ENCODE measurements around the gene NUP205. TPM values are rescaled to one million over a fixed set of nuclear protein-coding genes. Genes with fewer than 3 reads are reported as not detected.

NUP205 gene
- total RNA-seq, 5 donors from 2014 or later (not counting 1 experiment from before 2014, with no cell fraction given), result 52.4 to 63.0 (median 57.8) TPM

DNA sequence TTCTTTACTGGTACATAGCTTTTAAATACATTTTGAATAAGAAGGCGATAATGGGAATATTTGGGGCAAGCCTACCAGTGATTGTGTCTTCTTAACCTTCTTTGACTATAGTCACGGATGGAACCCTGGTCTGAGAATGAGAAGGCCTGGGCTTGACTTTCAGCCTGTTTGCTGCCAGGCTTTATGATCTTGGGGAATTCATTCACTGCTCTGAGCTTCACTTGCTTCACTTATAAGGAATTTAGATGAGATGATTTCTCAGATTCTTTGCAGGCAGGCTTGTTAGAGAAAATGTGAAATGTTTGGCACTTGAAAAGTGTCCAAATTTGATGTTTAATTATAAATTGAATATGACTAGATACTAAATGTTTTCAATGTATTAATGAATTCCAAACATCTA is 42.5 kb downstream of the NUP205 start:
- Histone ChIP-seq H3K36me3 (ENCODE audit: control insufficient read depth in 2 of 2, extremely low read depth in 1 of 2, insufficient read depth in 1 of 2, low read length in 1 of 2) (peaks cover 3 to 61% of the 10 kb centered on the region in 2 donors), H3K4me1 (ENCODE audit: control insufficient read depth in 1 of 2, extremely low read depth in 1 of 2, insufficient read depth in 2 of 2, low read length in 2 of 2) (no peaks in the 10 kb centered on the region), H3K27me3 (replicated peaks in 1 of 2; ENCODE audit: control insufficient read depth in 2 of 2, extremely low read depth in 1 of 2, insufficient read depth in 2 of 2, low read length in 1 of 2) (no peaks in the 10 kb centered on the region), H3K9me3 (no peaks in the 10 kb centered on the region), H3K4me3 (ENCODE audit: control insufficient read depth in 1 of 2, extremely low read depth in 1 of 2, low read length in 1 of 2) (no peak overlapping the region), H3K27ac (ENCODE audit: low read length) (no peak overlapping the region)
- DNase-seq (no peak), ATAC-seq (replicated peaks in 1 of 4) (no peak)
- Mint-ChIP-seq H3K4me3 (no peak overlapping the region), H3K4me1 (no peaks in the 10 kb centered on the region), H3K27me3 (no peaks in the 10 kb centered on the region), H3K27ac (no peak overlapping the region), H3K9me3 (no peaks in the 10 kb centered on the region), H3K36me3 (peaks cover 57% of the 10 kb centered on the region)
- CTCF ChIA-PET, result interaction anchor here in 1 of 2 donors (0.9 kb wide), 1 partner anchor 10 kb away, joined by 3 read pairs; no protein-coding TSS in a partner anchor
- no CpG with 5 or more reads among the region's 2 CpGs for WGBS (ENCODE audit: insufficient coverage)
- POLR2A ChIA-PET, result no interaction called here

DNA sequence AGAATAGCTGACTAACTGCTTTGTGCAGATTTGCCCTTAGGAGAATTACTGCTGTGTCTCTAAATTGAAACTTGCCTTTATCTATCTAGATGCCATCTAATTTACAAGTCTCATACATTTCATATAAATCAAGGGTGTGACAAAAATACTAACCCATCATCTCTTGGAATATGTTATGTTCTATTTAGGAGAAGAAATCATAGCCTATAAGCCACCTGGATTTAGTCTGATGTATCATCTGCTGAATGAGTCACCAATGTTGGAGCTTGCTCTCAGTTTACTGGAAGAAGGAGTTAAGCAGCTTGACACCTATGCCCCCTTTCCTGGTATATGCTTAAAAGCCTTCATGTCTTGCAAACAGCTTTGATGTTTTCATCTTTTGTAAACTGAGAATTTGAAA is 43.5 kb downstream of the NUP205 start:
- no peaks in the 10 kb centered on the region for H3K27me3 Mint-ChIP-seq
- CTCF ChIA-PET, result no interaction called here
- H3K36me3 Mint-ChIP-seq, result peaks cover 49% of the 10 kb centered on the region
- POLR2A ChIA-PET, result no interaction called here
- no peak for DNase-seq
- ATAC-seq (replicated peaks in 1 of 4), result no peak
- H3K4me1 ChIP-seq (ENCODE audit: control insufficient read depth in 1 of 2, extremely low read depth in 1 of 2, insufficient read depth in 2 of 2, low read length in 2 of 2), result no peaks in the 10 kb centered on the region
- H3K4me3 Mint-ChIP-seq, result no peak overlapping the region
- H3K27ac ChIP-seq (ENCODE audit: low read length), result no peak overlapping the region
- H3K9me3 ChIP-seq, result no peaks in the 10 kb centered on the region
- H3K36me3 ChIP-seq (ENCODE audit: control insufficient read depth in 2 of 2, extremely low read depth in 1 of 2, insufficient read depth in 1 of 2, low read length in 1 of 2), result peaks cover 0 to 62% of the 10 kb centered on the region in 2 donors
- H3K9me3 Mint-ChIP-seq, result no peaks in the 10 kb centered on the region
- H3K4me1 Mint-ChIP-seq, result no peaks in the 10 kb centered on the region
- H3K27ac Mint-ChIP-seq, result no peak overlapping the region
- H3K27me3 ChIP-seq (replicated peaks in 1 of 2; ENCODE audit: control insufficient read depth in 2 of 2, extremely low read depth in 1 of 2, insufficient read depth in 2 of 2, low read length in 1 of 2), result no peaks in the 10 kb centered on the region
- H3K4me3 ChIP-seq (ENCODE audit: control insufficient read depth in 1 of 2, extremely low read depth in 1 of 2, low read length in 1 of 2), result no peak overlapping the region

DNA sequence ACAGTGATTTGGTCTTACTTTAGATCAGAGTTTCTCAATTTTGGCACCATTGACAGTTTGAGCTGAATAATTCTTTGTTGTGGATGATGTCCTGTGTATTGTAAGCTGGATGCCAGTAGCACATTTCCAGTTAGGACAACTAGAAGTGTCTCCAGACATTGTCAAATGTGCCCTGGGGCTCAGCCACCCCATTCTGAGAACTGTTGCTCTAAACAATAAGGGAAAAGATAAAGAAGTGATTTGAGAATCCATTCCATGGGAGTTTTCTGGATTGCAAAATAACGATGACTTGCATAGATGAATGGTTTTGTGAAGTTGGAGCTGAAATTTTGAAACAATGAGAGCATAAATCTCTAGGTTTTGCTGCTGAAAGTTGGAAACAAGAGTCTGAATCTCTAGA is 44.6 kb downstream of the NUP205 start:
- H3K4me1 Mint-ChIP-seq, result no peaks in the 10 kb centered on the region
- H3K27ac Mint-ChIP-seq, result peak overlapping the region in 1 of 2 donors; percentile 66
- no peak for ATAC-seq (replicated peaks in 1 of 4)
- no peaks in the 10 kb centered on the region for H3K27me3 Mint-ChIP-seq
- Histone ChIP-seq H3K4me3 (ENCODE audit: control insufficient read depth in 1 of 2, extremely low read depth in 1 of 2, low read length in 1 of 2) (no peak overlapping the region), H3K27me3 (replicated peaks in 1 of 2; ENCODE audit: control insufficient read depth in 2 of 2, extremely low read depth in 1 of 2, insufficient read depth in 2 of 2, low read length in 1 of 2) (no peaks in the 10 kb centered on the region), H3K4me1 (ENCODE audit: control insufficient read depth in 1 of 2, extremely low read depth in 1 of 2, insufficient read depth in 2 of 2, low read length in 2 of 2) (no peaks in the 10 kb centered on the region), H3K36me3 (ENCODE audit: control insufficient read depth in 2 of 2, extremely low read depth in 1 of 2, insufficient read depth in 1 of 2, low read length in 1 of 2) (peaks cover 0 to 66% of the 10 kb centered on the region in 2 donors), H3K27ac (ENCODE audit: low read length) (no peak overlapping the region), H3K9me3 (no peaks in the 10 kb centered on the region)
- ChIA-PET POLR2A (interaction anchor here in 1 of 2 donors (0.6 to 0.7 kb wide), 2 partner anchors 29 to 186 kb away, joined by 3 to 7 read pairs; no protein-coding TSS in a partner anchor), CTCF (interaction anchor here in 1 of 2 donors (0.6 to 1.3 kb wide), 2 partner anchors 19 to 72 kb away, joined by 4 read pairs; no protein-coding TSS in a partner anchor)
- H3K9me3 Mint-ChIP-seq, result no peaks in the 10 kb centered on the region
- H3K4me3 Mint-ChIP-seq, result no peak overlapping the region
- no peak for DNase-seq
- peaks cover 51% of the 10 kb centered on the region for H3K36me3 Mint-ChIP-seq
- no CpG with 5 or more reads among the region's 1 CpG for WGBS (ENCODE audit: insufficient coverage)

DNA sequence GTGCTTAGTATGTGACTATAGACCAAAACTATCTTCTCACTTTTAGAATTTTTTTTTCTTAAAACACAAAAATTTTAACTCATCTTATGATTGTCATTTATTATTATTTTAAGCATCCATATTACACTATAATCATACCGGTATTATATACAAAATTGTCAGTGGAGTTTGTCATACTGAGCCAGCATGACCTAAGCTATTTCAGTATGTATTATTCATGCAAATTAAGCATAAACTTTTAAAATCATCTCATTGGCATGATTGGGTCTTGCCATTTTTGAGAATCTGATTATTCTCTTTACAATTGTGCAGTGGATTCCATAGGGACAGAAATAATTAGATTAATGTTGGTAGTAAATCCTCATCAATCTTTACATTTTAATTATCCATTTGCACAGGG is 58.4 kb downstream of the NUP205 start:
- POLR2A ChIA-PET, result interaction anchor here (0.6 kb wide), 2 partner anchors 101 to 378 kb away, joined by 3 read pairs; no protein-coding TSS in a partner anchor
- no peak overlapping the region for H3K27ac Mint-ChIP-seq
- WGBS (ENCODE audit: insufficient coverage), result no CpG with 5 or more reads among the region's 1 CpG

DNA sequence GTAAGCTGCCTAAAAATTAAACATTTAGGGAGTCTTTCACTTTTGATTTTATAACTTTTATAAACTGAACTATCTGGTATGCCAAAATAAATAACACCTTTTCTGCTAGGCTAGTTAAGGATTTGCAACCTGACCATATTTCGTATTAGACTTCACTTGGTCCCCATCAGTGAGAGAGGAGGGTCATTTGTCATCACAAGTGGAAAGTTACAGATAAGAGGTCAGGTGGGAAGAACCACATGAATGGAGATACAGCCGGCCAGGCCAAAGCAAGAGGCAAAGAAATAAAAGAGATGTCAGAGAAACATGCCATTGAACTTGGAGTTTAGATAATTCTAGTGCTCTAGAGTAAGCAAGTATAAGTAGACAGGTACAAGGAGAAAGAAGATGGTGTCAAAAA is 60.1 kb downstream of the NUP205 start:
- Histone ChIP-seq H3K4me1 (ENCODE audit: control insufficient read depth in 1 of 2, extremely low read depth in 1 of 2, insufficient read depth in 2 of 2, low read length in 2 of 2) (no peaks in the 10 kb centered on the region), H3K9me3 (no peaks in the 10 kb centered on the region), H3K36me3 (ENCODE audit: control insufficient read depth in 2 of 2, extremely low read depth in 1 of 2, insufficient read depth in 1 of 2, low read length in 1 of 2) (peaks cover 3 to 65% of the 10 kb centered on the region in 2 donors), H3K27ac (ENCODE audit: low read length) (no peak overlapping the region), H3K4me3 (ENCODE audit: control insufficient read depth in 1 of 2, extremely low read depth in 1 of 2, low read length in 1 of 2) (no peak overlapping the region), H3K27me3 (replicated peaks in 1 of 2; ENCODE audit: control insufficient read depth in 2 of 2, extremely low read depth in 1 of 2, insufficient read depth in 2 of 2, low read length in 1 of 2) (no peaks in the 10 kb centered on the region)
- Mint-ChIP-seq H3K27me3 (no peaks in the 10 kb centered on the region), H3K4me3 (no peak overlapping the region), H3K9me3 (no peaks in the 10 kb centered on the region), H3K27ac (no peak overlapping the region), H3K36me3 (peaks cover 27% of the 10 kb centered on the region), H3K4me1 (no peaks in the 10 kb centered on the region)
- ChIA-PET CTCF (interaction anchor here in 1 of 2 donors (0.5 kb wide), 1 partner anchor 9 kb away, joined by 7 read pairs; no protein-coding TSS in a partner anchor), POLR2A (no interaction called here)
- 75% methylated on average over 2 of the region's 2 CpGs for WGBS (ENCODE audit: insufficient coverage)
- ATAC-seq (replicated peaks in 1 of 4), result no peak
- no peak for DNase-seq

More for the DNA sequence above, 58.4 kb downstream of the NUP205 start:
- Mint-ChIP-seq H3K36me3 (peaks cover 35% of the 10 kb centered on the region), H3K4me3 (no peak overlapping the region), H3K9me3 (no peaks in the 10 kb centered on the region), H3K4me1 (no peaks in the 10 kb centered on the region), H3K27me3 (no peaks in the 10 kb centered on the region)
- H3K27ac ChIP-seq (ENCODE audit: low read length), result no peak overlapping the region
- no peaks in the 10 kb centered on the region for H3K27me3 ChIP-seq (replicated peaks in 1 of 2; ENCODE audit: control insufficient read depth in 2 of 2, extremely low read depth in 1 of 2, insufficient read depth in 2 of 2, low read length in 1 of 2)
- H3K4me1 ChIP-seq (ENCODE audit: control insufficient read depth in 1 of 2, extremely low read depth in 1 of 2, insufficient read depth in 2 of 2, low read length in 2 of 2), result no peaks in the 10 kb centered on the region
- peaks cover 3 to 67% of the 10 kb centered on the region in 2 donors for H3K36me3 ChIP-seq (ENCODE audit: control insufficient read depth in 2 of 2, extremely low read depth in 1 of 2, insufficient read depth in 1 of 2, low read length in 1 of 2)
- H3K4me3 ChIP-seq (ENCODE audit: control insufficient read depth in 1 of 2, extremely low read depth in 1 of 2, low read length in 1 of 2), result no peak overlapping the region
- DNase-seq (no peak), ATAC-seq (replicated peaks in 1 of 4) (no peak)
- CTCF ChIA-PET, result interaction anchor here in 1 of 2 donors (1.2 kb wide), 1 partner anchor 12 kb away, joined by 3 read pairs; no protein-coding TSS in a partner anchor
- no peaks in the 10 kb centered on the region for H3K9me3 ChIP-seq

DNA sequence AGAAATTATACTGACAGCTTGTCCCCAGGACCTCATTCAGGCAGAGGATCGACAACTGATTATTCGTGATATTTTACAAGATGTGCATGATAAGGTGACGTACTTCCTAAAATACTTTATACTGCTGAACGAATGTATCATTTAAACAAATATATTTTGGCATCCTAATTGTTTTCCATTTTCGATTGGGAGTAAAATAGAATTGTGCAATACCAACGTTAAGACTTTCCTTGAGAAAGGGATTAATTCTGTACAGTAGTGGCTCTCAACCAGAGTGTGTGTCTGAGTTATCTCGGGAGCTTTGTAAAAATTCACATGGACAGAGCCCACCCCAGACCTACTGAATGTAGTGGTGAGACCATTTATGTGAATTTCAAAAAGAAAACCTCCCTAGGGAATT is 60.8 kb downstream of the NUP205 start:
- H3K27me3 ChIP-seq (replicated peaks in 1 of 2; ENCODE audit: control insufficient read depth in 2 of 2, extremely low read depth in 1 of 2, insufficient read depth in 2 of 2, low read length in 1 of 2), result no peaks in the 10 kb centered on the region
- no peaks in the 10 kb centered on the region for H3K9me3 Mint-ChIP-seq
- H3K4me1 Mint-ChIP-seq, result no peaks in the 10 kb centered on the region
- ATAC-seq (replicated peaks in 1 of 4) (no peak), DNase-seq (no peak)
- H3K27ac ChIP-seq (ENCODE audit: low read length), result no peak overlapping the region
- no peak overlapping the region for H3K4me3 ChIP-seq (ENCODE audit: control insufficient read depth in 1 of 2, extremely low read depth in 1 of 2, low read length in 1 of 2)
- ChIA-PET CTCF (no interaction called here), POLR2A (interaction anchor here in 1 of 2 donors (0.6 kb wide), 1 partner anchor 353 kb away, joined by 4 read pairs; no protein-coding TSS in a partner anchor)
- H3K4me1 ChIP-seq (ENCODE audit: control insufficient read depth in 1 of 2, extremely low read depth in 1 of 2, insufficient read depth in 2 of 2, low read length in 2 of 2), result no peaks in the 10 kb centered on the region
- peaks cover 3 to 70% of the 10 kb centered on the region in 2 donors for H3K36me3 ChIP-seq (ENCODE audit: control insufficient read depth in 2 of 2, extremely low read depth in 1 of 2, insufficient read depth in 1 of 2, low read length in 1 of 2)
- H3K27me3 Mint-ChIP-seq, result no peaks in the 10 kb centered on the region
- peaks cover 30% of the 10 kb centered on the region for H3K36me3 Mint-ChIP-seq
- whole genome bisulfite sequencing (ENCODE audit: insufficient coverage), result no CpG with 5 or more reads among the region's 7 CpGs
- no peaks in the 10 kb centered on the region for H3K9me3 ChIP-seq
- no peak overlapping the region for H3K27ac Mint-ChIP-seq
- no peak overlapping the region for H3K4me3 Mint-ChIP-seq

All from T-cell (primary cell).